Suprapubic skin (tissue), 4 donors: ENCODE results near the gene FOXF1.

Source experiments
- CTCF ChIP-seq, 2 donors: fragments of 200-600 bp in 1 of 2; fragments of 450-650 bp in 1 of 2; sonication (generic) in 1 of 2; IDR thresholded peaks; one replicate each; pipeline ENCODE4 v1.5.1; 2016 to 2019; ENCODE audit warnings: antibody characterized with exemption in 2 of 2, mild to moderate bottlenecking in 1 of 2, moderate library complexity in 1 of 2
- EP300 ChIP-seq: sonication (generic); formaldehyde crosslinking; IDR thresholded peaks from one replicate; pipeline ENCODE4 v1.6.1; 2017; ENCODE audit warnings: antibody characterized with exemption
- POLR2A ChIP-seq, 2 donors: fragments of 450-650 bp; IDR thresholded peaks; one replicate each; pipeline ENCODE4 v1.6.1; 2017; ENCODE audit warnings: antibody characterized with exemption in 2 of 2, mild to moderate bottlenecking in 2 of 2, moderate library complexity in 2 of 2
- POLR2AphosphoS5 ChIP-seq, 3 donors: sonication (generic); formaldehyde crosslinking; IDR thresholded peaks; one replicate each; pipeline ENCODE4 v1.6.1; 2017; ENCODE audit warnings: antibody characterized with exemption in 3 of 3

GRCh38 chr16:86485746-86486145 is 24.6 kb upstream of the FOXF1 start:
- TF ChIP-seq POLR2AphosphoS5 (IDR thresholded peaks at IDR 0.05) (no peak), CTCF (IDR thresholded peaks at IDR 0.05) (no peak), POLR2A (IDR thresholded peaks at IDR 0.05) (no peak), EP300 (no peak)
